ENCODE data around the gene IQGAP2.
"Not testable (repeated sequence)": the region's sequence is repeated elsewhere in the genome, so short reads cannot be mapped to it uniquely, and the experiment has no call there.

Gene IQGAP2

DNA sequence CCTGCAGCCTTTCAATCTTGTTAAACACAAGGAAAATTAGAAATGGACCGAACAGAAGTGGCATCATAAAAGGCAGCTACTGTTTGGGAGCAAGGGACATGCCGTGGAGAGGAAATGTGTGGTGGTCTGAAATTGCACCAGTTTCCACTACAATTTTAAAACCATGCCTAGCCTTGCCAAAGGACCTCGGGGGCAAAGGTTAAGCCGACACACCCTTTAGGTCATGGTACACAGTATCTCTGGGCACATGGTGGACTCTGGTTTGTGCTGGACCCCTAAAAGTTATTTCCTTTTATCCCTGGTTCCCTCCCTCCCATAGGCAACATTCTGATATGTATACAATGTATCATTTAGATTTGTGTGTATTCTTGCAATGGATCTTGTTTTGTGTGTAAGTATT, 142.1 kb downstream of the IQGAP2 start:
- DNase-seq, result no peak

GRCh38 chr5:76546497-76547102, 143.5 kb downstream of the IQGAP2 start:
- no peak for DNase-seq

DNA sequence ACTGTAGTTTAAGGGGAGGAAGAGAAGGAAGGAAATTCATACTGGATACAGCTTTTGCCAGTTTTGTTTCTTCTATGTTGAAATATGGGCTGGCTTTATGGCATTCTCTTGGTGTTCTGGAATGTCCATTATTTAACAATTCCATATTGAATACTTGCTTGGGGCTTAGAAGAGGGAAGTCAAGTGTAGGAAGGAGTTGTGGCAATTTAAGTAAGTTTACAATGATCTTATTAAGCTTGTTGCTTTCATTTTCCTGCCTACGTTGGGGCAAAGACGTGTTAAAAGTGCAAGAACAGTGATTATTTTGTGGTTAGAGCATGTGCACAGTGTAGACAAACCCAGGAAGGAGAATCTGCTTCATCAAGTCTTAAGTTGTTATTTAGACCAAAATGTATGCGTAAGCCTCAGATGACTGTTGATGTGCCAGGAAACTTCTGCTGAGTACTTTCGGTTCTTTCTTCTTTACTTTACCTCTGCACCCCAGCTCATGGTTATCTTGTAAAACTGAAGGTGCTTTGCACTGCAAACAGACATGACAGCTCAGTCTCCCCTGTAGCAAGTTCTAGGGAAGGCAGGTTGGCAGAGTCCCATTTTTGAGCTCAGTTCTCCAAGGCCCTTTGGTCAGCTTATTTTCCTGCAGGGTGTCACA, 144.3 kb downstream of the IQGAP2 start:
- no peak for DNase-seq

GRCh38 chr5:76547891-76548524, 144.9 kb downstream of the IQGAP2 start:
- DNase-seq, result no peak

DNA sequence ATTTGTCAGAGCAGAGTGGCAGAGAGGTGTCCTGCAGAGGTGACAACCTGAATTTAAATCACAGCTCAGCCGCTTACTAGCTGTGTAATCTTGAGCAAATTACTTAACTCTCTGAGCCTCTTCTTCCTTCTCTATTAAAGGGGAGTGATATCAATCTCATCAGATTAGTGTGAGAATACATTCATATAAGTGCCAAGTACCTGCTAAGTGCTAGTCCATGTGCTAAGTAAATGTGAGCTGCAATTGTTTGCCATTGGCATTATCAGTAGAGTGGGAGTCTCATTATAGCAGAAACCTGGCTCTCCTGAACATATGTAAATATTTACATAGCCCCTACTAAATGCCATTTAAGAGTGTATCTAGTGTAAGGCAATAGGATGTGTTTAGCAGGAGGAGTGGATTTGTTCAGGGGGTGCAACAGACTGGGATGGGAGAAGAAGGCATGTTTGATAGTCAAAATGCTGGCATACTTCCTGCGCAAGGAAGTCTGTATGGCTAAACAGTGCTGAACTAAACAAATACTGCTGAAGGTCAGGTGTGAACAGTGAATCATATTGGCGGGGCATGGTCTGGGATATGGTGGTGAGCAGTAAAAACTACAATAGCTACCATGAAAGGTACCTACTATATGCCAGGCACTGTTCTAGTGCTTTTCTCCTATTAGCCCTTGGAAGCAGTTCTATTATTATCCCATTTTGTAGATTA, 145.6 kb downstream of the IQGAP2 start:
- no peak for DNase-seq

- DNase-seq, result not testable (repeated sequence)
These were observed 147.8 kb downstream of the IQGAP2 start for GRCh38 chr5:76550881-76551280.

- DNase-seq, result no peak
These were observed 149.5 kb downstream of the IQGAP2 start for GRCh38 chr5:76552546-76552945.

GRCh38 chr5:76553251-76553650, 150.2 kb downstream of the IQGAP2 start:
- DNase-seq, result no peak

DNA sequence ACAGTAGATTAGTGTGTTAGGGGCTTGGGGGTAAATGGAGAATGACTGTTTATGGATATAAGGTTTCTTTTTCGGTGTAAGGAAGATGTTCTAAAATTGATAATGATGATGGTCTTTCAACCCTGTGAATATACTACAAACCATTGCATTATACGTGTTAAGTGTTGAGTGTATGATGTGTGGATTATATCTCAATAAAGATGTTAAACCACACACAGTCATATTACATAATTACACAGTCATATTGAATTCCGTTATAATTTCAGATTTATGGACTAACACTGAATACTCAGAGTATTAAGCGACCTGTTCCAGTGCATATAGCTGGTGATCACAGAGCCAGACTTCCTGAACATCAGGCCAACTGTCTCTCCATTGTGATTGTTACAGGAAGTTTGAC, 152.0 kb downstream of the IQGAP2 start:
- no peak for DNase-seq

DNA sequence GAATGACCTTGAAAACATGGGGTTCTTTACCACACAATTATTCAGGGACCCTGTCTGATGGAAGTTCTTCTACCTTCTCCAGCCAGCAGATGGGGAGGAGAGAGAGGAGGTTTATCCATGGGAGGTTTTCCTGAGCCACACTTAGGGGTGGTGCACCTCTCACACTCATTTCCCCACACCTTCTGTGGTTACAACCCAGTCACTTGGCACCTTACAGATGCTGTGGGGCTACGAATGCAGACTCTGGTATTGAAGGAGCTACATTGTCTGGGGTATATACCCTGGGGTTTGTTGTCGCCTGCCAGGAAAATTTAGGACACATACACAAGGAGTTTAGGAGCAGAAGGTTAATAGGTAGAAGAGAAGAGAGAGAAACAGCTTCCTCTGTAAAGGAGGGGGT, 152.6 kb downstream of the IQGAP2 start:
- DNase-seq, result no peak

DNA sequence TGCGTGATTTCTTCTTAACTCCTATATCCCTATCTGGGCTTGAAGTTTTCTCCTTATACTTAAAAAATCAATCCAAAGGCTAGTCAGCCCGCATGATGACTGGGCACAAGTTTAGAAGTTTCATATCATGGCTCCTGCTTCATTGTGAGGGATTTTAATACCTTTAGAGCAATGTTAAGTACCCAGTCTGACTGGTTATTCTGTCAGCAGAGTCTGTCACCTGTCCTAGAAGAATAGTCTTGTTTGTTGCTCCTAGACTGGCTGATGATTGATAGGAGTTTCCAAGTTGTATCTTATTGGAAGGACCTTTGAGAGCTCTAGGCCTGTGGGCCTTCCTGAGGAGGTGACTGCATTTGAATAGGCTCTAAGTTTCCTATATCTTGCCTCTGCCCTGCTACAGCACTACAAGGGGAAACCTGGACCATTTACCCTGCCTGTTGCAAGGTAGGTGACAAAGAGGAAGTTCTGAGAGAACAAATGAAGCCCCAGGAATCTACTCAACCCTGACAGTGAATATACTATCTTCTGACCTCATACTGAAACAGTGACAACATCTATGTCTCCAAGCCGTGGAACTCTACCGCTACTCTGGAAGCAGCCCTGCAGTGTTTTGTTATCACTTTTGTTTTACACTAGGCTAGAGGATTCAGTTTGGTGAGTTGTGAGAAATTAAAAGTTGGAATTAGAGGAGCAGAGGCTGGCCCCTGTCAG, 153.6 kb downstream of the IQGAP2 start:
- no peak for DNase-seq

- DNase-seq, result no peak
These were observed 158.1 kb downstream of the IQGAP2 start for GRCh38 chr5:76560952-76561891.

- no peak for DNase-seq
These were observed 158.9 kb downstream of the IQGAP2 start for GRCh38 chr5:76561959-76562358.

DNA sequence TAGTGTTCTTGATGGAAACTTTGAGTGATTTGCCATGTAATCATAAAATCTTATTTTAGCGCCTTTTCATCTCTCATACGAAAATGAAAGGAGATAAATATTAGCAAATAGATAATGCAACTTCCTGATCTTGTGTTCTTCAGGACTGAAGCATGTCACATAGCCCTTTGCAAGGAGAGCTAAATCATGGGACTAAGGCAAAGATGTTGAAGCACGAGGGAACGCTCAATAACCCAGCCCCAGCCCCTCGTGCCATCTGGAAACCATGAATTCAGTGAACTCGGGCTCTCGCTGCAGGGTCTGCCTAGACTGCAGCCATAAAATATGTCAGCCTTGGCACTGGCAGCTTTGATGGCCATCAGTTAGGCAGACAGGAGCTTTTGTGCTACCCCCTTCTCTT, 161.9 kb downstream of the IQGAP2 start:
- DNase-seq, result no peak

GRCh38 chr5:76570153-76570552, 167.1 kb downstream of the IQGAP2 start:
- DNase-seq, result no peak

DNA sequence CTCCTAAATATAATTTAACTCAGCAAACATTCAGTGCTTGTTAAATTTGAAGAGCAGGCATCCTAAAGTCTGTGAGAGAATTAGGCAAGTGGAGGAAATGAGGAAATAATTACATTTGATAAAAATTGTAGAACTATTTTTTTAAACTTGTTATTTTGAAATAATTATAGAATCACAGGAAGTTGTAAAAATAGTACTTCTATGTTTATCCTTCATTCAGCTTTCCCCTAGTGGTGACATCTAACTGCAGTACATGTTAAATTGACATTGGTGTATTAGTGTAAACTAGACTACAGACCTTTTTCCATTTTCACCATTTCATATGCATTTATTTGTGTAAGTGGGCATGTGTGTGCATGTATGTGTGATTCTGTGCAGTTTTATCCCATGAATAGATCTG, 168.5 kb downstream of the IQGAP2 start:
- no peak for DNase-seq

DNA sequence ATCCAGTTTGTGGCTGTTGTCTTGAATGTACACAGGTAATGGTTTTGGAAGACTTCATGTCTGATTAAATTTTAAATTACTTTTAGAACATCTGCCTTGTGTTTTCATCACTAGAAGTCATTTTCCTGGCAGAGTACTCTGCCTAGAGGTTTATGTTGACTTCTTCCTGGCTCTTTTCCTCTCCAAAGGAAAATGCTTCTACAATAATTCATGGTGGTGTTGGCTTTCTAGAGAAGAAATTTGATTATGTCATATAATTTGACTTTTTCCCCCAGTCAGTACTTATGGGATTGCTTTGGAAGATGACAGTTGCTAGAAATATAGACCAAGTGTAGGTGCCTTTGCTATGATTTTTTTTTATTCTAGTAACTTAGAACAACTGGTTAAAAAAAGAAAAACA, 173.4 kb downstream of the IQGAP2 start:
- no peak for DNase-seq

DNA sequence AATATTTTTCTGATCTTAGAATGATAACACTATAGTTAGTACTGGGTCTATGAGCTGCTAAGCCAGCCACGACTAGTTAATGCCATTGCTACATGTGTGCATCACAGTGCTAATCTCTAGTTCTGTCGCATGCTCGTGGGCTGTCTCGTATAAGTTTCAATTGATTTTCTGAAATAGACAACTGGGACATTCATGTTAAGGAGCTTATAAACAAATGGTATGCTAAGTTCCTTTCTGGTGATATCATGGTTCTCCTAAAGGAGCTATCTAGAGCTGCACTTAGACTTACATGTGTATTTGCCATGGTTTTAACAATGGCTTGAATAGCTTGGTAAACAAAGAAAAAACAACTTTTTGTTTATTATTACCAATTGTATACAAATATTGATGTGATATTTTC, 173.9 kb downstream of the IQGAP2 start:
- DNase-seq, result no peak

GRCh38 chr5:76579166-76579937, 176.3 kb downstream of the IQGAP2 start:
- no peak for DNase-seq

GRCh38 chr5:76580981-76581380, 177.9 kb downstream of the IQGAP2 start:
- DNase-seq, result no peak

All from DMS79 (cell line).